Panc1 (cell line): ENCODE measurements around the gene CTR9. TPM values are rescaled to one million over a fixed set of nuclear protein-coding genes. Genes with fewer than 3 reads are reported as not detected.

Experiments used
- ATAC-seq: fragments of 200-7000 bp; cut with Tn5 transposase; 2 replicates; pipeline ENCODE4 v1.9.1; 2020; ENCODE audit warnings: mild to moderate bottlenecking, moderate library complexity
- Bru-seq: library from RNA; stranded (reverse); fragments of 400-500 nt; gene quantifications from one replicate; lab custom pipeline; 2021; lab: Mats Ljungman, UMichigan
- BruChase-seq, 2 experiments: library from RNA; stranded (reverse); fragments of 400-500 nt; gene quantifications; one replicate each; lab custom pipeline; 2021; lab: Mats Ljungman, UMichigan
- BruUV-seq: library from RNA; stranded (reverse); fragments of 400-500 nt; replicated peaks from 2 replicates; lab custom pipeline; 2021; lab: Mats Ljungman, UMichigan
- CTCF ChIA-PET: fragments of 300-600 bp; sonication (Branson Sonifier 250); formaldehyde crosslinking; loops from one replicate; lab custom pipeline; 2022; ENCODE audit warnings: antibody characterized with exemption; lab: Charles Lee
- POLR2A ChIA-PET: fragments of 300-600 bp; sonication (Branson Sonifier 250); formaldehyde crosslinking; loops from one replicate; lab custom pipeline; 2022; ENCODE audit warnings: antibody characterized with exemption; lab: Charles Lee
- DNase-seq: peaks from one replicate; pipeline ENCODE4 v3.0.0-alpha.2; 2010; ENCODE audit warnings: low read depth, low spot score
- H3K27ac ChIP-seq: 2 replicates; pipeline ENCODE4 v1.5.1; 2011; ENCODE audit warnings: mild to moderate bottlenecking, low read length, inconsistent platforms
- H3K27me3 ChIP-seq: fragments of 200-500 bp; sonication (Bioruptor generic); 2 replicates; pipeline ENCODE4 v1.6.0; 2014; ENCODE audit warnings: low read length, inconsistent platforms; ENCODE audit not compliant: control insufficient read depth, insufficient read depth
- H3K36me3 ChIP-seq: fragments of 200-500 bp; sonication (Bioruptor generic); 2 replicates; pipeline ENCODE4 v1.5.1; 2014; ENCODE audit warnings: inconsistent platforms, mild to moderate bottlenecking, low read length, moderate library complexity; ENCODE audit not compliant: control insufficient read depth, insufficient read depth
- H3K4me1 ChIP-seq: 2 replicates; pipeline ENCODE4 v1.5.1; 2011; ENCODE audit warnings: inconsistent platforms, mild to moderate bottlenecking, low read length, moderate library complexity; ENCODE audit not compliant: control insufficient read depth, insufficient read depth
- H3K4me3 ChIP-seq, 2 experiments: 2 replicates each; pipeline ENCODE4 v1.5.1; 2011 to 2012; ENCODE audit warnings: low read depth in 2 of 2, low read length in 2 of 2, mild to moderate bottlenecking in 2 of 2, inconsistent platforms in 1 of 2, moderate library complexity in 1 of 2
- H3K9me3 ChIP-seq: fragments of 200-500 bp; sonication (Bioruptor generic); 2 replicates; pipeline ENCODE4 v1.5.1; 2014; ENCODE audit warnings: low read depth, mild to moderate bottlenecking, inconsistent platforms, low read length, moderate library complexity; ENCODE audit not compliant: control insufficient read depth, insufficient read depth
- POLR2AphosphoS5 ChIP-seq: IDR thresholded peaks from 2 replicates; pipeline ENCODE4 v1.6.1; 2012; ENCODE audit warnings: mild to moderate bottlenecking, low read depth, low read length, moderate library complexity
- SIN3A ChIP-seq: IDR thresholded peaks from 2 replicates; pipeline ENCODE4 v1.6.1; 2012; ENCODE audit warnings: low read depth, mild to moderate bottlenecking, low read length, moderate library complexity, borderline replicate concordance; ENCODE audit not compliant: insufficient read depth
- TCF7L2 ChIP-seq: IDR thresholded peaks from 2 replicates; pipeline ENCODE4 v1.6.1; 2011; ENCODE audit warnings: mild to moderate bottlenecking, low read depth, low read length, inconsistent platforms
- in situ Hi-C: cut with HindIII; loops from 2 replicates; pipeline ENCODE4 v1.10.0; 2016; ENCODE audit warnings: low sequenced_read_pairs, low pct_unique_long_range_greater_than_20kb
- intact Hi-C: fragments of 100-400 bp; cut with micrococcal nuclease; formaldehyde crosslinking; loops from one replicate; pipeline ENCODE4 v1.10.0; 2022; ENCODE audit not compliant: unreplicated experiment
- long read RNA-seq: library from polyadenylated mRNA; unstranded; transcript quantifications from one replicate; pipeline ENCODE4 v2.0.0, GENCODE V29; 2021; ENCODE audit not compliant: unreplicated experiment
- polyA plus RNA-seq: library from polyadenylated mRNA; unstranded; fragments of >200 nt; gene quantifications from one replicate; pipeline ENCODE4 v1.2.1, GENCODE V29; 2012; ENCODE audit warnings: missing spikeins; ENCODE audit not compliant: insufficient read length
- total RNA-seq: library from RNA; stranded (reverse); gene quantifications from one replicate; pipeline ENCODE4 v1.2.1, GENCODE V29; 2021; ENCODE audit not compliant: unreplicated experiment
- TF ChIP-seq, protein P1 (sequence below): fragments of 450-650 bp; IDR thresholded peaks from 2 replicates; pipeline ENCODE4 v1.5.1; 2017; ENCODE audit warnings: mild to moderate bottlenecking
- TF ChIP-seq, protein P2 (sequence below), 2 experiments: IDR thresholded peaks; 2 replicates each; pipeline ENCODE4 v1.6.1; 2011 to 2012; ENCODE audit warnings: low read depth in 2 of 2, control low read depth in 1 of 2, low read length in 1 of 2, mild to moderate bottlenecking in 1 of 2, moderate library complexity in 1 of 2; ENCODE audit not compliant: insufficient read depth in 1 of 2

CTR9 gene
- total RNA-seq (60.1 TPM), Bru-seq, nascent RNA (percentile 90 among the genes with signal in this experiment), BruChase-seq, experiment 1, labeled RNA remaining after a 2-hour chase (percentile 96 among the genes with signal in this experiment), BruChase-seq, experiment 2, labeled RNA remaining after a 6-hour chase (percentile 98 among the genes with signal in this experiment)
- polyA plus RNA-seq = 39.6 TPM
- long read RNA-seq, full-length matches to known transcripts = 76 of 207 reads
- long read RNA-seq, partial matches to known transcripts = 113 of 207 reads
- long read RNA-seq, other reads (novel, unspliced or antisense) = 18 of 207 reads

DNA sequence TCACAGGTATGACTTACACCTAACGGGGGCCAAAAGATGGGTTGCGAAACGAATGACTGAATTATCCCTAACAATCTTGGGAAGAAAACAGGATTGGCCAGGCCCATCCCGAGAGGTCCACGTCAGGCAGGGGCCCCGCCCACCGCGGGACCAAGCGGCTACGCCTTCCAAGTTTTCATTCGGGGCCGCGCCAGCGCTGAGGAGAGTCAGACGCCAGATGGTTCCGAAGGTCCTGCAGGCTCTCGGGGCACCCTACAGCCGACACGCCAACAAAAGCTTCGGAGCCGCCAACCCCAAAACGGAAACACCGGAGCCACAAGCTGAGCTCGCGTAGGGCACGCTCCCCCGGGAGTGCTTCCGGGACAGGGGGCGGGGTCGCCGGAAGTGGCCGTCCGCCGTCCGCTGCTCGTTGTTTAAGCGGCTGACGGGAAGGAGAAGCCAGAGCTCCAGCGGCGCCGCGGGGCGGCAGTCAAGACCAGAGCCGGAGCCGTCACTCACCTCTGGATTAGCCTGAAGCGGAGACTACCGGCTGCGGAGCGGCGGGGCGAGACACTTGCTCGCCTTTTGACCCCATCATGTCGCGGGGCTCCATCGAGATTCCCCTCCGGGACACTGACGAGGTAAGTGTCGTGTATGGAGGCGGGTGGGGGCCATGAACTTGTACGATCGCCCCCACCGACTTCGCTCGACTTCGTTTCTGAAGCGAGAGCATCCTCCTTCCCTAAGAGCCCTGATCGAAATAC is at the start of gene CTR9:
TSS of gene CTR9 (plus strand) at position 409 of the 743 bp plus-strand sequence. CDS start at position 576, 167 bp downstream.
- peak; percentile 94 for DNase-seq
- TSS peak; percentile 98 for BruUV-seq
- intact Hi-C loops = no loop called here

DNA sequence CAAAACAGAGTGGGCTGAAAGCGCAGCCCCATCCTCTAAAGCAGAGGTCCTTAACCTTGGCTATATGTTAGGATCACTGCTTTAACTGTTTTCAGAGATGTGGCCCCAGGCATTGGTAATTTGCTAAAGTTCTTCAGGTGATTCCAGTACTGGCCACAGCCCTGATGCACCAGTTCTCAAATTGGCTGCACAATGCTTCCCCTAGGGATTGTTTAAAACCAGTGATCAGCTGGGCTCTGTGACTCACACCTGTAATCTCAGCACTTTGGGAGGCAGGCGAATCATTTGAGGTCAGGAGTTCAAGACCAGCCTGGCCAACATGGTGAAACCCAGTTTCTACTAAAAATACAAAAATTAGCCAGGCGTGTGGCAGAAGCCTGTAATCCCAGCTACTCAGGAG is 49.1 kb upstream of the CTR9 start:
- no peak for DNase-seq
- no TSS peak for BruUV-seq
- in situ Hi-C loops = no loop called here

More for the DNA sequence above, at the start of gene CTR9:
- H3K36me3 ChIP-seq = peaks cover 29% of the 10 kb centered on the region
- ATAC-seq = peak; percentile 99
- H3K9me3 ChIP-seq = no peaks in the 10 kb centered on the region
- POLR2A ChIA-PET = no interaction called here
- no peaks in the 10 kb centered on the region for H3K27me3 ChIP-seq
- in situ Hi-C loops = no loop called here
- H3K4me1 ChIP-seq = peaks cover 12% of the 10 kb centered on the region
- CTCF ChIA-PET = interaction anchor here (0.6 kb wide), 1 partner anchor 39 kb away, joined by 16 read pairs; no protein-coding TSS in a partner anchor
- peak within 1 kb of the TSS; percentile 95 for H3K27ac ChIP-seq
- TF ChIP-seq, protein P1, sequence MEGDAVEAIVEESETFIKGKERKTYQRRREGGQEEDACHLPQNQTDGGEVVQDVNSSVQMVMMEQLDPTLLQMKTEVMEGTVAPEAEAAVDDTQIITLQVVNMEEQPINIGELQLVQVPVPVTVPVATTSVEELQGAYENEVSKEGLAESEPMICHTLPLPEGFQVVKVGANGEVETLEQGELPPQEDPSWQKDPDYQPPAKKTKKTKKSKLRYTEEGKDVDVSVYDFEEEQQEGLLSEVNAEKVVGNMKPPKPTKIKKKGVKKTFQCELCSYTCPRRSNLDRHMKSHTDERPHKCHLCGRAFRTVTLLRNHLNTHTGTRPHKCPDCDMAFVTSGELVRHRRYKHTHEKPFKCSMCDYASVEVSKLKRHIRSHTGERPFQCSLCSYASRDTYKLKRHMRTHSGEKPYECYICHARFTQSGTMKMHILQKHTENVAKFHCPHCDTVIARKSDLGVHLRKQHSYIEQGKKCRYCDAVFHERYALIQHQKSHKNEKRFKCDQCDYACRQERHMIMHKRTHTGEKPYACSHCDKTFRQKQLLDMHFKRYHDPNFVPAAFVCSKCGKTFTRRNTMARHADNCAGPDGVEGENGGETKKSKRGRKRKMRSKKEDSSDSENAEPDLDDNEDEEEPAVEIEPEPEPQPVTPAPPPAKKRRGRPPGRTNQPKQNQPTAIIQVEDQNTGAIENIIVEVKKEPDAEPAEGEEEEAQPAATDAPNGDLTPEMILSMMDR = peak; percentile 52
- TF ChIP-seq, protein P2, sequence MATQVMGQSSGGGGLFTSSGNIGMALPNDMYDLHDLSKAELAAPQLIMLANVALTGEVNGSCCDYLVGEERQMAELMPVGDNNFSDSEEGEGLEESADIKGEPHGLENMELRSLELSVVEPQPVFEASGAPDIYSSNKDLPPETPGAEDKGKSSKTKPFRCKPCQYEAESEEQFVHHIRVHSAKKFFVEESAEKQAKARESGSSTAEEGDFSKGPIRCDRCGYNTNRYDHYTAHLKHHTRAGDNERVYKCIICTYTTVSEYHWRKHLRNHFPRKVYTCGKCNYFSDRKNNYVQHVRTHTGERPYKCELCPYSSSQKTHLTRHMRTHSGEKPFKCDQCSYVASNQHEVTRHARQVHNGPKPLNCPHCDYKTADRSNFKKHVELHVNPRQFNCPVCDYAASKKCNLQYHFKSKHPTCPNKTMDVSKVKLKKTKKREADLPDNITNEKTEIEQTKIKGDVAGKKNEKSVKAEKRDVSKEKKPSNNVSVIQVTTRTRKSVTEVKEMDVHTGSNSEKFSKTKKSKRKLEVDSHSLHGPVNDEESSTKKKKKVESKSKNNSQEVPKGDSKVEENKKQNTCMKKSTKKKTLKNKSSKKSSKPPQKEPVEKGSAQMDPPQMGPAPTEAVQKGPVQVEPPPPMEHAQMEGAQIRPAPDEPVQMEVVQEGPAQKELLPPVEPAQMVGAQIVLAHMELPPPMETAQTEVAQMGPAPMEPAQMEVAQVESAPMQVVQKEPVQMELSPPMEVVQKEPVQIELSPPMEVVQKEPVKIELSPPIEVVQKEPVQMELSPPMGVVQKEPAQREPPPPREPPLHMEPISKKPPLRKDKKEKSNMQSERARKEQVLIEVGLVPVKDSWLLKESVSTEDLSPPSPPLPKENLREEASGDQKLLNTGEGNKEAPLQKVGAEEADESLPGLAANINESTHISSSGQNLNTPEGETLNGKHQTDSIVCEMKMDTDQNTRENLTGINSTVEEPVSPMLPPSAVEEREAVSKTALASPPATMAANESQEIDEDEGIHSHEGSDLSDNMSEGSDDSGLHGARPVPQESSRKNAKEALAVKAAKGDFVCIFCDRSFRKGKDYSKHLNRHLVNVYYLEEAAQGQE (IDR thresholded peaks at IDR 0.05; ENCODE audit: insufficient read depth in 1 of 2, low read depth in 2 of 2, low read length in 1 of 2) = peak in 1 of 2 experiments; percentile 7; a peak in 1 of 4 replicates
- TF ChIP-seq POLR2AphosphoS5 = peak; percentile 96
- TF ChIP-seq SIN3A = peak; percentile 99; the same call in 1 of the 2 replicates
- TF ChIP-seq TCF7L2 = peak; percentile 71; the same call in 1 of the 2 replicates
- peak within 1 kb of the TSS; percentile 71 to 93 for H3K4me3 ChIP-seq

More for the DNA sequence above, 49.1 kb upstream of the CTR9 start:
- TF ChIP-seq SIN3A (no peak), TCF7L2 (no peak), POLR2AphosphoS5 (no peak)
- TF ChIP-seq, protein P1 = no peak
- TF ChIP-seq, protein P2 (IDR thresholded peaks at IDR 0.05; ENCODE audit: insufficient read depth in 1 of 2, low read depth in 2 of 2, low read length in 1 of 2) = no peak
- H3K9me3 ChIP-seq = no peaks in the 10 kb centered on the region; the same call in 1 of the 2 replicates
- no peaks in the 10 kb centered on the region for H3K36me3 ChIP-seq
- ChIA-PET CTCF (no interaction called here), POLR2A (no interaction called here)
- no peak overlapping the region for H3K27ac ChIP-seq
- H3K4me3 ChIP-seq = no peak overlapping the region
- H3K4me1 ChIP-seq = no peaks in the 10 kb centered on the region
- ATAC-seq = peak; percentile 59; the same call in 1 of the 2 replicates
- H3K27me3 ChIP-seq = no peaks in the 10 kb centered on the region
- intact Hi-C loops = no loop called here
